Progenitor cell of endocrine pancreas (in vitro differentiated cells): Measurements from ENCODE around the gene RSRC1. TPM values are rescaled to one million over a fixed set of nuclear protein-coding genes. Genes with fewer than 3 reads are reported as not detected.

ENCODE experiments used
- DNase-seq: peaks from one replicate; pipeline ENCODE4 v3.0.0; 2021; ENCODE audit warnings: low spot score; ENCODE audit not compliant: unreplicated experiment
- H3K27ac Mint-ChIP-seq: 2 replicates; pipeline ENCODE4 v1.8.0; 2021; ENCODE audit warnings: mild to moderate bottlenecking, moderate library complexity, mixed read lengths
- H3K27me3 Mint-ChIP-seq: 2 replicates; pipeline ENCODE4 v1.8.0; 2021; ENCODE audit warnings: mixed read lengths
- H3K36me3 Mint-ChIP-seq: 2 replicates; pipeline ENCODE4 v1.8.0; 2022; ENCODE audit warnings: mixed read lengths; ENCODE audit not compliant: insufficient read depth
- H3K4me1 Mint-ChIP-seq: 2 replicates; pipeline ENCODE4 v1.8.0; 2021; ENCODE audit warnings: low read depth, mixed read lengths
- H3K4me3 Mint-ChIP-seq: 2 replicates; pipeline ENCODE4 v1.8.0; 2021; ENCODE audit warnings: low read depth, mild to moderate bottlenecking, moderate library complexity, mixed read lengths
- H3K9me3 Mint-ChIP-seq: 2 replicates; pipeline ENCODE4 v1.8.0; 2021; ENCODE audit warnings: low read depth, mixed read lengths
- total RNA-seq: library from RNA; stranded (reverse); gene quantifications from 2 replicates; pipeline ENCODE4 v1.2.1, GENCODE V29; 2021
- TF ChIP-seq, protein P1 (sequence below): fragments of 200-600 bp; sonication (generic); IDR thresholded peaks from one replicate; pipeline ENCODE4 v1.5.0; 2021; ENCODE audit warnings: antibody characterized with exemption, mild to moderate bottlenecking; ENCODE audit not compliant: unreplicated experiment

Gene RSRC1
- total RNA-seq, 1 donor from 2014 or later, result 50.6 TPM

DNA sequence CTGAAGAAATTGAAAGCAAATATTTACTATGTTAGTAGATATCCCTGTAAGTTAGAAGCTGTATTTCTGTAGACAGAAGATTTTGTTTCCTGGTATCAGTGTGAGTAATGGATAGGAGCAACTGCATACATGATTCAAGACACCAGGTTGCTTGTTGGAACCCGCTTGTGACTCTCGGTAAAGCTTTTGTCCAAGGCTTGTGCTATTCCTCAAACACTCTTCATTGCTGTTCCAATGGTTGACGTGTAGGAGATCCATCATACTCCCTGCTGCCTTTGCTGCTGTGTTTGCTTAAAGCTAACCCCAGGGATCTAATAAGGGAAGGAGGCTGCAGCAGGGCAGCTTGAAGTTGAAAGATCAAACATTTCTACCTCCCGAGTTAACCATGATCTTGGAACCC is 160.1 kb downstream of the RSRC1 start:
- no peaks in the 10 kb centered on the region for H3K27me3 Mint-ChIP-seq
- peak overlapping the region; percentile 73 for H3K27ac Mint-ChIP-seq
- peaks cover 17% of the 10 kb centered on the region for H3K36me3 Mint-ChIP-seq
- TF ChIP-seq, protein P1, sequence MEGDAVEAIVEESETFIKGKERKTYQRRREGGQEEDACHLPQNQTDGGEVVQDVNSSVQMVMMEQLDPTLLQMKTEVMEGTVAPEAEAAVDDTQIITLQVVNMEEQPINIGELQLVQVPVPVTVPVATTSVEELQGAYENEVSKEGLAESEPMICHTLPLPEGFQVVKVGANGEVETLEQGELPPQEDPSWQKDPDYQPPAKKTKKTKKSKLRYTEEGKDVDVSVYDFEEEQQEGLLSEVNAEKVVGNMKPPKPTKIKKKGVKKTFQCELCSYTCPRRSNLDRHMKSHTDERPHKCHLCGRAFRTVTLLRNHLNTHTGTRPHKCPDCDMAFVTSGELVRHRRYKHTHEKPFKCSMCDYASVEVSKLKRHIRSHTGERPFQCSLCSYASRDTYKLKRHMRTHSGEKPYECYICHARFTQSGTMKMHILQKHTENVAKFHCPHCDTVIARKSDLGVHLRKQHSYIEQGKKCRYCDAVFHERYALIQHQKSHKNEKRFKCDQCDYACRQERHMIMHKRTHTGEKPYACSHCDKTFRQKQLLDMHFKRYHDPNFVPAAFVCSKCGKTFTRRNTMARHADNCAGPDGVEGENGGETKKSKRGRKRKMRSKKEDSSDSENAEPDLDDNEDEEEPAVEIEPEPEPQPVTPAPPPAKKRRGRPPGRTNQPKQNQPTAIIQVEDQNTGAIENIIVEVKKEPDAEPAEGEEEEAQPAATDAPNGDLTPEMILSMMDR, result no peak
- no peak for DNase-seq
- peaks cover 19% of the 10 kb centered on the region for H3K9me3 Mint-ChIP-seq
- no peak overlapping the region for H3K4me3 Mint-ChIP-seq
- peaks cover 2% of the 10 kb centered on the region for H3K4me1 Mint-ChIP-seq

GRCh38 chr3:158272081-158272480 is 162.2 kb downstream of the RSRC1 start:
- Mint-ChIP-seq H3K9me3 (peaks cover 9% of the 10 kb centered on the region), H3K4me3 (no peak overlapping the region), H3K4me1 (peaks cover 2% of the 10 kb centered on the region), H3K27ac (no peak overlapping the region), H3K27me3 (no peaks in the 10 kb centered on the region), H3K36me3 (peaks cover 11% of the 10 kb centered on the region)
- TF ChIP-seq, protein P1, result no peak
- no peak for DNase-seq

DNA sequence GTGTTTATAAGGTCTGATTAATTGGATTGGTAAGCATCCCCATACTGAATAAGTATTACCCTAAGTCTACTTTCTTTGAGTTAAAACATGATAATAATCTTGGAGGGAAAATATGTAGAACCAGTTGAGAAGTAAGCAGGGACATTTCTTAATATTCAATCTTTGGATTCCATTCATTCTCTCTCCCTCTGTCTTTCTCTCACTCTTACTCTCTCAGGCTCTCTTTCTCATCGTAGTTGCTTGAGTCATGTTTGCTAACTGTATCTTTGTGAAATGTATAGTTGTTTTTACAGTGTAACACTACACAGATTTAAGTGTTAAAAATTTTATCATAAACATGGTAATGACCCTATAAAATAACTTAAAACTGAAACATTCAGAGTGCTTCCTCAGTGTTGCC is 163.8 kb downstream of the RSRC1 start:
- no peak overlapping the region for H3K4me3 Mint-ChIP-seq
- no peak overlapping the region for H3K27ac Mint-ChIP-seq
- TF ChIP-seq, protein P1, result no peak
- H3K36me3 Mint-ChIP-seq, result peaks cover 7% of the 10 kb centered on the region
- no peaks in the 10 kb centered on the region for H3K9me3 Mint-ChIP-seq
- H3K4me1 Mint-ChIP-seq, result peaks cover 2% of the 10 kb centered on the region
- no peak for DNase-seq
- no peaks in the 10 kb centered on the region for H3K27me3 Mint-ChIP-seq

DNA sequence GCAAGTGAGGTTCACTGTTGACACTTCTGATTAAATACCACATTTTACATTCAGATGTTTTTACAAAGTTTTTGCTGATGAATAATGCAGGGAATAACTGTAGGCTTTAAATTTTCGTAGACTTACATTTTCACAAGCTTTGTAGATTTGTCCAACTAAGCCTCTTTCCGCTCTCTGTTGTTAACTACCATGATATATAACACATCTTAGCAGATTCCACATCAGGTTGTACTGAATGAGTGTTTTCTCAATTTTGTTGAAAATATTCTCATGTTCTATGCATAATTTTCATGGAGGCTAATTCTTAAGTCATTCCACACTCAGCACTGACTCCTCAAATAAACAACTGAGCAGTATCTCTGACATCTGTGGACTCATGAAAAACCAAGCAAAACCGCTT is 168.3 kb downstream of the RSRC1 start:
- Mint-ChIP-seq H3K36me3 (peaks cover 7% of the 10 kb centered on the region), H3K27me3 (no peaks in the 10 kb centered on the region), H3K27ac (no peak overlapping the region), H3K4me3 (no peak overlapping the region), H3K4me1 (no peaks in the 10 kb centered on the region), H3K9me3 (peaks cover 5% of the 10 kb centered on the region)
- no peak for DNase-seq
- TF ChIP-seq, protein P1, result no peak

DNA sequence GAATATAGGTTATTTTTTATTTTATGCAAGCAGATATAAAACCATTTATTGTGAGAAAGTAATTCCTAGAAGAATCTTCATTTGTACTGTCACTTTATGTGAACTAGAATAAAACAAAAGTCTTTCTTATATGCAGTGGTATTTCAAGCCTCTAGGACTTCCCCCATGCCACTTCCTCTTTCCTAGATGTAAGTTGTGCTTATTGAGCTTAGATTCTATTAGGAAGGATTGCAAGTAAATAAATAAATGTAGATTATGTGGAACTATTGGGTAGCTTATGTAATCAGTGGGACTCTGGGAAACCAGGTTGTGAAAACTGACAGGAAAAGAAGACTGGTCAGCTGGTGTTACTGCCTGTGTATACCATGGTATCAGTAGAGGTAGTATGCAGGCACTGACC is 169.7 kb downstream of the RSRC1 start:
- Mint-ChIP-seq H3K9me3 (peaks cover 5% of the 10 kb centered on the region), H3K27me3 (no peaks in the 10 kb centered on the region), H3K36me3 (peaks cover 7% of the 10 kb centered on the region), H3K4me3 (no peak overlapping the region), H3K4me1 (no peaks in the 10 kb centered on the region), H3K27ac (no peak overlapping the region)
- DNase-seq, result no peak
- TF ChIP-seq, protein P1, result no peak

DNA sequence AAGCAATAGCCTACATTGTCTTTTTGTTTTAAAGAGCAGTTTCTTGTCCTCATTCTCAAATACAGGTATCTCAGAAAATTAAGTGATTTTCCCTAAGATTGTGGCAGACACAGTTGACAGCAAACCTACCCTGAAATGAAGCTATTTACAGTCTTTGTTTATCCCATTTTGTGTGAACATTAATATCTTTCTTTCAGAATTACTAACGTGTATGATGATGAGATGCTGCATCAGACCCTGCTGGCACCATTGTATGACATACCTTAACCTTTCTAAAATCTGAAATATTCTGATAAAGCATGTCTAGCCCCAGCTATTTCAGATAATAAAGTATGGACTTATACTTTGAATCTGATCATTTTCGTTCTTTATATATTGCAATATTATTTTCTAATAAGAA is 185.9 kb downstream of the RSRC1 start:
- Mint-ChIP-seq H3K4me3 (no peak overlapping the region), H3K36me3 (no peaks in the 10 kb centered on the region), H3K9me3 (no peaks in the 10 kb centered on the region), H3K27me3 (no peaks in the 10 kb centered on the region), H3K27ac (no peak overlapping the region), H3K4me1 (no peaks in the 10 kb centered on the region)
- no peak for DNase-seq
- TF ChIP-seq, protein P1, result no peak
